ENCODE data around the gene PDGFRB. TPM values are rescaled to one million over a fixed set of nuclear protein-coding genes. Genes with fewer than 3 reads are reported as not detected.

PDGFRB gene
- polyA plus RNA-seq, 3 donors, result 0.04 to 0.99 (median 0.20) TPM

DNA sequence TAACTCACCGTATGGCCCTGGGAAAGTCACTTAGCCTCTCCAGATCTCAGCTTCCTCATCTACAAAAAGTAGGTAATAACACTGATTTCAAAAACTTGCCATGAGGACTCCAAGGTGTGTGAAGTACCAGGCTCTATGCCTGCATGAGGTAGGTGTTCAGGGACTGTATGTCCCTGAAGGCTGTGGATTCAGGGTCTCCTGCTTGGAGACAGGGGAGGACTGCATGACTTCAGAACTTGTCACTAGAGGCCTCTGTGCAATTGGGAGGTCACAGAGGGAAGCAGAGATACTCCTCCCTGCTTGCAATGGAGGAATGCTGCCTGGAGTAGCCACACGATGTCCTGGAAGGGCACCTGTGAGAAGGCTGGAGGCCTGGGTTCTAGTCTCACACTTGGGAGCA is 2.2 kb downstream of the PDGFRB start:
- Mint-ChIP-seq H3K4me1 (peaks cover 14% of the 10 kb centered on the region), H3K36me3 (peaks cover 0 to 3% of the 10 kb centered on the region in 2 donors), H3K4me3 (peak overlapping the region in 1 of 2 donors; percentile 0), H3K9me3 (peaks cover 0 to 2% (median 0%) of the 10 kb centered on the region in 7 donors), H3K27me3 (ENCODE audit: low read depth in 3 of 3) (peaks cover 26 to 33% (median 32%) of the 10 kb centered on the region in 3 donors), H3K27ac (no peak overlapping the region)
- no peak overlapping the region for H3K9ac ChIP-seq (ENCODE audit: insufficient read depth, low read length, poor library complexity, severe bottlenecking)
- H3K4me2 ChIP-seq (replicated peaks; ENCODE audit: extremely low read depth, low read length, poor library complexity, severe bottlenecking), result no peak overlapping the region
- no peaks in the 10 kb centered on the region for H3K9me3 ChIP-seq (replicated peaks in 1 of 2; ENCODE audit: control insufficient read depth in 1 of 2, insufficient read depth in 1 of 2, low read length in 2 of 2)
- WGBS (ENCODE audit: insufficient coverage), result 100% methylated on average over 1 of the region's 2 CpGs
- H3K4me3 ChIP-seq (replicated peaks in 1 of 3; ENCODE audit: low read depth in 2 of 3, low read length in 3 of 3), result no peak overlapping the region
- peaks cover 8 to 11% of the 10 kb centered on the region in 2 donors for H3K4me1 ChIP-seq (ENCODE audit: control insufficient read depth in 1 of 2, insufficient read depth in 2 of 2, low read length in 2 of 2)
- H2AFZ ChIP-seq (ENCODE audit: insufficient read depth, low read depth, low read length, poor library complexity, severe bottlenecking), result no peak overlapping the region
- H3K79me2 ChIP-seq (ENCODE audit: insufficient read depth, low read length), result no peaks in the 10 kb centered on the region
- TF ChIP-seq, protein P1, sequence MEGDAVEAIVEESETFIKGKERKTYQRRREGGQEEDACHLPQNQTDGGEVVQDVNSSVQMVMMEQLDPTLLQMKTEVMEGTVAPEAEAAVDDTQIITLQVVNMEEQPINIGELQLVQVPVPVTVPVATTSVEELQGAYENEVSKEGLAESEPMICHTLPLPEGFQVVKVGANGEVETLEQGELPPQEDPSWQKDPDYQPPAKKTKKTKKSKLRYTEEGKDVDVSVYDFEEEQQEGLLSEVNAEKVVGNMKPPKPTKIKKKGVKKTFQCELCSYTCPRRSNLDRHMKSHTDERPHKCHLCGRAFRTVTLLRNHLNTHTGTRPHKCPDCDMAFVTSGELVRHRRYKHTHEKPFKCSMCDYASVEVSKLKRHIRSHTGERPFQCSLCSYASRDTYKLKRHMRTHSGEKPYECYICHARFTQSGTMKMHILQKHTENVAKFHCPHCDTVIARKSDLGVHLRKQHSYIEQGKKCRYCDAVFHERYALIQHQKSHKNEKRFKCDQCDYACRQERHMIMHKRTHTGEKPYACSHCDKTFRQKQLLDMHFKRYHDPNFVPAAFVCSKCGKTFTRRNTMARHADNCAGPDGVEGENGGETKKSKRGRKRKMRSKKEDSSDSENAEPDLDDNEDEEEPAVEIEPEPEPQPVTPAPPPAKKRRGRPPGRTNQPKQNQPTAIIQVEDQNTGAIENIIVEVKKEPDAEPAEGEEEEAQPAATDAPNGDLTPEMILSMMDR (IDR thresholded peaks at IDR 0.05), result no peak
- no peaks in the 10 kb centered on the region for H3K36me3 ChIP-seq (replicated peaks in 1 of 2; ENCODE audit: control insufficient read depth in 1 of 2, insufficient read depth in 2 of 2, low read length in 2 of 2)
- H3K27ac ChIP-seq (ENCODE audit: low read depth in 1 of 2, low read length in 2 of 2), result no peak overlapping the region
- DNase-seq, result no peak
- H3K27me3 ChIP-seq (ENCODE audit: control insufficient read depth in 2 of 2, insufficient read depth in 2 of 2, low read length in 2 of 2), result peaks cover 0 to 18% of the 10 kb centered on the region in 2 donors
- intact Hi-C loops (cut with micrococcal nuclease), result no loop called here
- no peaks in the 10 kb centered on the region for H4K20me1 ChIP-seq (ENCODE audit: insufficient read depth, low read length)

DNA sequence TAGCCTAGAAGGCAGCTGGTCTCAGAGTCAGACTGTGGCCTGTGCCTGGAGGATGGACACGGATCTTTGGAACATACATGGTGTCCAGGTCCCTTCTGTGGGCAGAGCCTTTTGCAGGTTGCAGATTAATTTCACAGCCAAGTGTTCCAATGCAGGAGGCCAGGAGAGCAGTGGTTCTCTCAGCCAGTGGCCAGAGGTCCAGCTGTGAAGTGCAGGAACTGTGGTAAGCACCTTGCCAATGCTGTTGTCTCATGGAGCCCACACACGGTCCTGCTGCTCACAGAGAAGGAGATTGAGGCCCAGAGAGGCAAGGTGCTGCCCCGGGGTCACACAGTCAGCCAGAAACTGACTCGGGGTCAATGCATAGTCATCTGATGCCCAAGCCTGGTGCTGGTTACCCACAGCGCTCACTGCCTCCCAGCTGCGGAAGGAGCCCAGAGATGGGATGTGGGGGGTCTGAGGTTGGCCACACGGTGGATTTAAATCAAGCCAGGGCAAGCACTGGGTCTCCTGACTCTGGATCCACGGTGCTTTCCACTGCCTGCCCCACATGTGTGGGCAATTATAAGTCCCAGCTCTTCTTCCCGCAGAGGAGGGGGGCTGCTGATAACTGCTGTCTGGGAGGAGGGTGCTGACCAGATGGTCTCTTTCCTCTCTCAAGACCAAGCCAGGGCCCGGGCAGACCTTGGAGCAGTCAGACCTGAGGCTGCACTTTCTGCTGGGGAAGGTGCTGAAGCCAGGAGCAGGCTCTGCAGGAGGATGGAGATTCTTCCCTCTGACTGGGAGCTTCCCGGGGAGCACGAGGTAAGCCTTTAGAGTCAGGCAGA is 2.8 kb downstream of the PDGFRB start:
- Histone ChIP-seq H4K20me1 (ENCODE audit: insufficient read depth, low read length) (no peaks in the 10 kb centered on the region), H3K27ac (ENCODE audit: low read depth in 1 of 2, low read length in 2 of 2) (no peak overlapping the region), H3K4me3 (replicated peaks in 1 of 3; ENCODE audit: low read depth in 2 of 3, low read length in 3 of 3) (no peak overlapping the region), H3K79me2 (ENCODE audit: insufficient read depth, low read length) (no peaks in the 10 kb centered on the region), H2AFZ (ENCODE audit: insufficient read depth, low read depth, low read length, poor library complexity, severe bottlenecking) (no peak overlapping the region), H3K36me3 (replicated peaks in 1 of 2; ENCODE audit: control insufficient read depth in 1 of 2, insufficient read depth in 2 of 2, low read length in 2 of 2) (no peaks in the 10 kb centered on the region), H3K4me2 (replicated peaks; ENCODE audit: extremely low read depth, low read length, poor library complexity, severe bottlenecking) (no peak overlapping the region), H3K9me3 (replicated peaks in 1 of 2; ENCODE audit: control insufficient read depth in 1 of 2, insufficient read depth in 1 of 2, low read length in 2 of 2) (no peaks in the 10 kb centered on the region), H3K4me1 (ENCODE audit: control insufficient read depth in 1 of 2, insufficient read depth in 2 of 2, low read length in 2 of 2) (peaks cover 8 to 11% of the 10 kb centered on the region in 2 donors), H3K9ac (ENCODE audit: insufficient read depth, low read length, poor library complexity, severe bottlenecking) (no peak overlapping the region), H3K27me3 (ENCODE audit: control insufficient read depth in 2 of 2, insufficient read depth in 2 of 2, low read length in 2 of 2) (peaks cover 0 to 18% of the 10 kb centered on the region in 2 donors)
- Mint-ChIP-seq H3K27me3 (ENCODE audit: low read depth in 3 of 3) (peaks cover 26 to 33% (median 32%) of the 10 kb centered on the region in 3 donors), H3K27ac (no peak overlapping the region), H3K36me3 (peaks cover 0 to 3% of the 10 kb centered on the region in 2 donors), H3K9me3 (peaks cover 0 to 2% (median 0%) of the 10 kb centered on the region in 7 donors), H3K4me3 (no peak overlapping the region), H3K4me1 (peaks cover 14% of the 10 kb centered on the region)
- intact Hi-C loops (cut with micrococcal nuclease), result no loop called here
- no peak for DNase-seq
- WGBS (ENCODE audit: insufficient coverage), result 97% methylated on average over 8 of the region's 12 CpGs
- TF ChIP-seq, protein P1 (IDR thresholded peaks at IDR 0.05), result no peak
